Fibroblast of the aortic adventitia (primary cell): ENCODE measurements around the gene CPLX1. TPM values are rescaled to one million over a fixed set of nuclear protein-coding genes. Genes with fewer than 3 reads are reported as not detected.
"Not testable (repeated sequence)": the region's sequence is repeated elsewhere in the genome, so short reads cannot be mapped to it uniquely, and the experiment has no call there.

Experiments
- DNase-seq: peaks from one replicate; pipeline ENCODE4 v3.0.0-alpha.2; 2010; ENCODE audit warnings: low read depth
- H3K4me3 ChIP-seq: 2 replicates; pipeline ENCODE4 v1.5.1; 2011; ENCODE audit warnings: low read depth, mild to moderate bottlenecking, control low read depth, low read length, moderate library complexity
- CTCF ChIP-seq: IDR thresholded peaks from 2 replicates; pipeline ENCODE4 v1.5.1; 2011; ENCODE audit warnings: mild to moderate bottlenecking, low read length, control low read depth, inconsistent platforms; ENCODE audit not compliant: insufficient read depth
- total RNA-seq: library from RNA; depleted of rRNA; stranded (reverse); fragments of >200 nt; gene quantifications from 2 replicates; pipeline ENCODE4 v1.2.3, GENCODE V29; 2012; ENCODE audit warnings: low replicate concordance

The CPLX1 gene
- total RNA-seq, 1 donor, result not detected

DNA sequence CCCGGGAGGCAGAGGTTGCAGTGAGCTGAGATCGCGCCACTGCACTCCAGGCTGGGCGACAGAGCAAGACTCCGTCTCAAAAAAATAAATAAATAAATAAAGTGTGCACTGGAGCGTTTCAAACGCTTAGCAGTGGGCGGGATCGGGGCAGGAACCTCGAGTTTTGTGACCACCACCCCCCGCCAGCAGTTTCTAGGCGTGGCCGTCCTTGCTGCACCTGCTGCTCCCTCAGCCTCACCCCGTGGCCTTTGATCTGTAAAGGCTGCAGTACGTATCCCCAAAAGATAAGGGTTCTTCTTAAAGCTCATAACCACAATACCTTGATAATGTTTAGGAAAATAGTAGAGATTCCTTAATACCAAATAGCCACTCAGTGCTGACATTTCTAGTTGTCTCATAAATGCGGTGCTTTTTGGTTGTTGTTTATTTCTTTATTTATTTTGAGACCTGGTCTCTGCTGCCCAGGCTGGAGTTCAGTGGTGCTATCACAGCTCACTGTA is 87.1 kb downstream of the CPLX1 start:
- TF ChIP-seq CTCF, result no peak
- no peak overlapping the region for H3K4me3 ChIP-seq
- no peak for DNase-seq

GRCh38 chr4:736561-736960 is 89.4 kb downstream of the CPLX1 start:
- DNase-seq, H3K4me3 ChIP-seq: not testable (repeated sequence)

- TF ChIP-seq CTCF, result no peak
- no peak overlapping the region for H3K4me3 ChIP-seq
- no peak for DNase-seq
Measured at GRCh38 chr4:735583-735982, 90.3 kb downstream of the CPLX1 start.

Other genes starting within 250 kb of the CPLX1 start
- gene TMEM271, start 249.8 kb downstream of the CPLX1 start, total RNA-seq, result not detected in 2 replicates
- gene PDE6B, start 200.6 kb downstream of the CPLX1 start, total RNA-seq, result not detected in 2 replicates
- 74.3 and 195 TPM in 2 replicates for gene ATP5ME, start 151.9 kb downstream of the CPLX1 start, total RNA-seq
- gene MYL5, start 151.6 kb downstream of the CPLX1 start, total RNA-seq, result 11.0 and 20.4 TPM in 2 replicates
- 5.6 and 11.6 TPM in 2 replicates for gene SLC49A3, start 137.0 kb downstream of the CPLX1 start, total RNA-seq
- 15.0 and 24.2 TPM in 2 replicates for gene PCGF3, start 120.3 kb downstream of the CPLX1 start, total RNA-seq
- gene GAK, start 106.2 kb upstream of the CPLX1 start, total RNA-seq, result 49.4 and 66.9 TPM in 2 replicates
- gene TMEM175, start 106.3 kb upstream of the CPLX1 start, total RNA-seq, result 5.6 and 13.8 TPM in 2 replicates
- 9.9 and 13.7 TPM in 2 replicates for gene DGKQ, start 147.4 kb upstream of the CPLX1 start, total RNA-seq
- gene IDUA, start 160.9 kb upstream of the CPLX1 start, total RNA-seq, result 20.3 and 21.7 TPM in 2 replicates
- 0.27 TPM in 1 of 2 replicates, not detected in the other for gene SLC26A1, start 167.3 kb upstream of the CPLX1 start, total RNA-seq
- gene FGFRL1, start 185.5 kb upstream of the CPLX1 start, total RNA-seq, result 14.1 and 27.4 TPM in 2 replicates